Pancreas (tissue), 10 donors: ENCODE results near the gene SARS1. TPM values are rescaled to one million over a fixed set of nuclear protein-coding genes. Genes with fewer than 3 reads are reported as not detected.
"Not testable (repeated sequence)": the region's sequence is repeated elsewhere in the genome, so short reads cannot be mapped to it uniquely, and the experiment has no call there.

Source experiments
- ATAC-seq, 4 donors: fragments of 200-7000 bp; cut with Tn5 transposase; one replicate each; pipeline versions ENCODE4 v1.8.0 to v1.9.1; 2020; ENCODE audit warnings: mild to moderate bottlenecking in 4 of 4, moderate library complexity in 4 of 4
- DNase-seq, 6 donors: peaks; one replicate each; pipeline ENCODE4 v3.0.0-alpha.2; 2020
- FAIRE-seq: peaks from 2 replicates; lab custom pipeline; 2012; peaks lifted over from hg19 to GRCh38; lab: Jason Lieb, UNC
- H3K27ac ChIP-seq, 4 donors: fragments of 200-600 bp; sonication (generic); 1 replicate in 3 of 4; 2 replicates in 1 of 4; pipeline versions ENCODE4 v1.5.0 to v1.8.0; 2020
- H3K27me3 ChIP-seq, 4 donors: fragments of 200-600 bp; one replicate each; pipeline ENCODE4 v1.8.0; 2021
- H3K36me3 ChIP-seq, 3 donors: fragments of 200-600 bp; sonication (generic) in 1 of 3; one replicate each; pipeline versions ENCODE4 v1.5.0 to v1.8.0; 2020 to 2021
- H3K4me1 ChIP-seq, 3 donors: fragments of 200-600 bp; one replicate each; pipeline ENCODE4 v1.8.0; 2021
- H3K4me3 ChIP-seq, 4 donors: fragments of 200-600 bp; sonication (generic) in 2 of 4; one replicate each; pipeline versions ENCODE4 v1.5.0 to v1.8.0; 2020 to 2021
- H3K9me3 ChIP-seq, 4 donors: fragments of 200-600 bp; one replicate each; pipeline ENCODE4 v1.8.0; 2021
- WGBS, 2 donors: extraction: QIAGEN DNeasy Blood & Tissue Kit; methylation state at CpG; one replicate each; pipeline ENCODE4 v1.1.7; 2013; 5-methylcytosine and 5-hydroxymethylcytosine counted together
- intact Hi-C, 3 donors: fragments of 100-400 bp; cut with DNase I; formaldehyde crosslinking; loops; one replicate each; pipeline versions ENCODE4 v1.11.1 to v1.14.2; 2022
- polyA plus RNA-seq, 2 donors: library from polyadenylated mRNA; stranded (reverse); fragments of 200-250 nt; gene quantifications; one replicate each; pipeline ENCODE4 v1.2.3, GENCODE V29; 2013
- total RNA-seq, 6 donors: library from RNA; stranded (reverse); fragmentation: NEBNext Ultra II Directional in 4 of 6; extraction: Animal tissue kit (Norgen Biotek cat#: 25700) in 4 of 6; gene quantifications; one replicate each; pipeline versions ENCODE4 v1.2.1 to v1.2.4, GENCODE V29; 2021 to 2023
- TF ChIP-seq, protein P1 (sequence below), 4 donors: fragments of 200-600 bp; sonication (generic) in 3 of 4; IDR thresholded peaks; one replicate each; pipeline versions ENCODE4 v1.5.0 to v1.8.0; 2021; ENCODE audit warnings: antibody characterized with exemption in 4 of 4
- donor health status: healthy with polysubstance abuse.
- donor health status: DM: no; HTN: no; CAD: no; lungs with moderate emphysema.
- donor health status: DM: no; HTN: no; CAD: no.
- donor health status: control.
- donor health status: control.
- donor health status: Bipolar disorder and iron deficiency.
- donor health status: DM: yes; HTN: yes; CAD: no.
- donor health status: DM: no; HTN: no; CAD: no.
- donor health status: DM: no; HTN: no; CAD: no.
- donor health status: DM: yes; HTN: yes; CAD: no.

SARS1 gene
- total and polyA plus RNA-seq, 8 donors, result 50.5 to 270 (median 115) TPM

DNA sequence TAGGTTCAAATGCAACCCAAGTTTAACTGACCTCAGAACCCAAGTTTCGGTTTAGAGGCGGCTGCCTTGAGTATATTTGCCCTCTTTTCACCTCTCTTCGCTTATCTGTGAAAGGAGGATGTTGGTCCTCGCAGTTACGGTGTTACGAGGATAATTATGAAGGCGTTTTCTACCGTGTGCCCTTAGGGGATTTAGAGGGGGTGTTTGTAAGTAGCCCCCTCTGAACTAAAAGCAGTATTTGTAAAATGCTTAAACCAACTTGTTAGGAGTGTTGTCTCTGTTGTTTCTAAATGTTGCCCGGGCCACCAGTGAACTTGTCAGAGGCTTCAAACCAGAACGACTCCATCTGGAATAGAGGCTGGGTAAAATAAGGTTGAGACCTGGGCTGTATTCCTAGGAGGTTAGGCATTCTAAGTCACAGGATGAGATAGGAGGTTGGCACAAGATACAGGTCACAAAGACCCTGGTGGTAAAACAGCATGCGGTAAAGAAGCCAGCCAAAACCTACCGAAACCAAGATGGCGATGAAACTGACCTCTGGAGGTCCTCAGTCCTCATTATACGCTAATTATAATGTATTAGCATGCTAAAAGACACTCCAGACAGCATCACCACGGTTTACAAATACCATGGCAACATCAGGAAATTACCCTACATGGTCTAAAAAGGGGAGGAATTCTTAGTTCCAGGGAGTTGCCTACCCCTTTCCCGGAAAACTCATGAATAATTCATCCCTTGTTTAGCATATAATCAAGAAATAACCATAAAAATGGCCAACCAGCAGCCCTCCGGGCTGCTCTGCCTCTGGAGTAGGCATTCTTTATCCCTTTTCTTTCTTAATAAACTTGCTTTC is 70.3 kb downstream of the SARS1 start:
- Histone ChIP-seq H3K4me3 (peak overlapping the region; percentile 33 to 70 (median 48)), H3K36me3 (no peaks in the 10 kb centered on the region), H3K27ac (peak overlapping the region; percentile 61 to 91 (median 74)), H3K27me3 (no peaks in the 10 kb centered on the region), H3K4me1 (peaks cover 0 to 5% (median 0%) of the 10 kb centered on the region in 3 donors), H3K9me3 (no peaks in the 10 kb centered on the region)
- DNase-seq, result no peak
- ATAC-seq, result peak in 3 of 4 donors; percentile 8 to 31 (median 25)
- WGBS, 2 donors, result 38 to 39% methylated on average over 17 of the region's 17 CpGs
- intact Hi-C loops, result no loop called here
- TF ChIP-seq, protein P1, sequence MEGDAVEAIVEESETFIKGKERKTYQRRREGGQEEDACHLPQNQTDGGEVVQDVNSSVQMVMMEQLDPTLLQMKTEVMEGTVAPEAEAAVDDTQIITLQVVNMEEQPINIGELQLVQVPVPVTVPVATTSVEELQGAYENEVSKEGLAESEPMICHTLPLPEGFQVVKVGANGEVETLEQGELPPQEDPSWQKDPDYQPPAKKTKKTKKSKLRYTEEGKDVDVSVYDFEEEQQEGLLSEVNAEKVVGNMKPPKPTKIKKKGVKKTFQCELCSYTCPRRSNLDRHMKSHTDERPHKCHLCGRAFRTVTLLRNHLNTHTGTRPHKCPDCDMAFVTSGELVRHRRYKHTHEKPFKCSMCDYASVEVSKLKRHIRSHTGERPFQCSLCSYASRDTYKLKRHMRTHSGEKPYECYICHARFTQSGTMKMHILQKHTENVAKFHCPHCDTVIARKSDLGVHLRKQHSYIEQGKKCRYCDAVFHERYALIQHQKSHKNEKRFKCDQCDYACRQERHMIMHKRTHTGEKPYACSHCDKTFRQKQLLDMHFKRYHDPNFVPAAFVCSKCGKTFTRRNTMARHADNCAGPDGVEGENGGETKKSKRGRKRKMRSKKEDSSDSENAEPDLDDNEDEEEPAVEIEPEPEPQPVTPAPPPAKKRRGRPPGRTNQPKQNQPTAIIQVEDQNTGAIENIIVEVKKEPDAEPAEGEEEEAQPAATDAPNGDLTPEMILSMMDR (IDR thresholded peaks at IDR 0.05), result no peak
- no peak for FAIRE-seq

- 79 to 93% methylated on average over 5 of the region's 5 CpGs for WGBS, 2 donors
- H3K4me3 ChIP-seq, H3K27ac ChIP-seq, DNase-seq, FAIRE-seq, intact Hi-C loops, H3K27me3 ChIP-seq, H3K36me3 ChIP-seq, ATAC-seq, H3K9me3 ChIP-seq, H3K4me1 ChIP-seq: not testable (repeated sequence)
Observed at GRCh38 chr1:109286762-109287161, 73.0 kb downstream of the SARS1 start.

Other genes with a start within 250 kb of the SARS1 start
- 1 to 10 TPM; 3.8 to 7.1 (median 4.4) TPM for gene WDR47, start 171.8 kb upstream of the SARS1 start, total RNA-seq
- gene WDR47, start 171.8 kb upstream of the SARS1 start, polyA plus RNA-seq, result 1 to 10 TPM; 1.9 to 3.8 TPM
- gene TAF13, start 137.9 kb upstream of the SARS1 start, total RNA-seq, result 10 to 100 TPM in 4 of 6 donors, 1 to 10 TPM in 2; 7.2 to 18.8 (median 11.9) TPM
- 10 to 100 TPM; 11.4 to 15.9 TPM for gene TAF13, start 137.9 kb upstream of the SARS1 start, polyA plus RNA-seq
- 10 to 100 TPM; 15.9 to 25.7 (median 18.8) TPM for gene TMEM167B, start 123.2 kb upstream of the SARS1 start, total RNA-seq
- 10 to 100 TPM in 1 of 2 donors, 1 to 10 TPM in 1; 6.4 to 15.7 TPM for gene TMEM167B, start 123.2 kb upstream of the SARS1 start, polyA plus RNA-seq
- 100 to 1,000 TPM; 106 to 186 (median 155) TPM for gene ELAPOR1, start 99.8 kb upstream of the SARS1 start, total RNA-seq
- 10 to 100 TPM; 46.9 to 82.8 TPM for gene ELAPOR1, start 99.8 kb upstream of the SARS1 start, polyA plus RNA-seq
- gene CELSR2, start 35.6 kb downstream of the SARS1 start, total RNA-seq, result 1 to 10 TPM; 4.0 to 8.5 (median 4.7) TPM
- 1 to 10 TPM; 5.6 to 6.8 TPM for gene CELSR2, start 35.6 kb downstream of the SARS1 start, polyA plus RNA-seq
- gene PSRC1, start 69.2 kb downstream of the SARS1 start, total RNA-seq, result 1 to 10 TPM in 2 of 6 donors, under 1 TPM in 4; 0.08 to 3.0 (median 0.78) TPM
- gene PSRC1, start 69.2 kb downstream of the SARS1 start, polyA plus RNA-seq, result 1 to 10 TPM; 2.2 to 5.4 TPM
- gene MYBPHL, start 93.1 kb downstream of the SARS1 start, total RNA-seq, result under 1 TPM in 2 of 6 donors, not detected in 4; 0.26 to 0.28 TPM
- gene MYBPHL, start 93.1 kb downstream of the SARS1 start, polyA plus RNA-seq, result 1 to 10 TPM in 1 of 2 donors, under 1 TPM in 1; 0.27 to 1.1 TPM
- 10 to 100 TPM; 22.9 to 60.7 (median 30.7) TPM for gene SORT1, start 184.0 kb downstream of the SARS1 start, total RNA-seq
- 10 to 100 TPM; 10.4 to 14.9 TPM for gene SORT1, start 184.0 kb downstream of the SARS1 start, polyA plus RNA-seq
- gene PSMA5, start 212.5 kb downstream of the SARS1 start, total RNA-seq, result 10 to 100 TPM; 21.4 to 36.2 (median 27.7) TPM
- 10 to 100 TPM; 16.1 to 24.8 TPM for gene PSMA5, start 212.5 kb downstream of the SARS1 start, polyA plus RNA-seq